Activated CD4-positive, alpha-beta T cell treated with anti-CD3 and anti-CD28 coated beads, Interleukin-2, Interleukin-6, amounts not matched to agents 100 ng/mL and 50 ng/mL, durations not matched to agents 16 hours and 8 hours (primary cell): ENCODE results near the gene FOXP4.
A peak's percentile ranks its signal among the peaks of the same experiment; 100 is the strongest.
"Not testable (repeated sequence)": the region's sequence is repeated elsewhere in the genome, so short reads cannot be mapped to it uniquely, and the experiment has no call there.

Source experiments
- DNase-seq: peaks from one replicate; pipeline ENCODE4 v3.0.0-alpha.2; 2020

Gene FOXP4

DNA sequence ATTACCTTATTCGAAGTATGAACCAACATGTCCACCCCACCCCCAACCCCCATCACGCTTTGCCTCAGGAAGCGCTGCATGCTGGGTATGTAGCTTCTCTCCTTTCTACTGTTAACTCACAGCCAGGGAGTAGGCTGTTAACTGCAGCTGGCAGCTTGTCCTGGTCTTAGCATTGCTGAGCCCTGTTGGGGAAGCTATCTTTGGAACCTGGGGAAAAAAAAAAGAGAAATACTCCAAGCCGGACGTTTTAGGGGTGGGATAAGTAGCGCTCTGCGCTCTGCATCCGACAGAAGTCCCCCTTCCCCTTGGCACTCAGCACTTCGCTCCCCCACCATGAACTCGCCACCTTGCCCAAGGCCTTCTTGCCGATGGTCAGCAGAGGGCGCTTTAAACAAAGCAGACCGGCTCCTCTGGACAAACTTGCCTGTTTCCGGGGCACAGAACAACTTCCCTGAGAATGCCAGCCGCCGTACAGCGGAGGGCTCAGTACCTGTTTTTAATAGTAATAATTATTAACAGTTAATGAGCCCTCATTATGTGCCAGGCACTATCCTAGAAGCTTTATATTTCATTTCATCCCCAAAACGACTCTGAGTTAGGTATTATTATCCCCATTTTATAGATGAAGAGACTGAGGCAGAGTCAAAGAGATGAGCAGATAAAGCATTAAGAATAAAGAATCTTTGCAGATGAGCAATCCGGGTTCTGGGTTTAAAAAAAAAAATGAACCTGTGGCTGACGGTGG, 56.9 kb downstream of the FOXP4 start:
- peak; percentile 87 for DNase-seq

GRCh38 chr6:41604006-41604405, 57.8 kb downstream of the FOXP4 start:
- DNase-seq: no peak

GRCh38 chr6:41605649-41606048, 59.5 kb downstream of the FOXP4 start:
- DNase-seq: no peak

DNA sequence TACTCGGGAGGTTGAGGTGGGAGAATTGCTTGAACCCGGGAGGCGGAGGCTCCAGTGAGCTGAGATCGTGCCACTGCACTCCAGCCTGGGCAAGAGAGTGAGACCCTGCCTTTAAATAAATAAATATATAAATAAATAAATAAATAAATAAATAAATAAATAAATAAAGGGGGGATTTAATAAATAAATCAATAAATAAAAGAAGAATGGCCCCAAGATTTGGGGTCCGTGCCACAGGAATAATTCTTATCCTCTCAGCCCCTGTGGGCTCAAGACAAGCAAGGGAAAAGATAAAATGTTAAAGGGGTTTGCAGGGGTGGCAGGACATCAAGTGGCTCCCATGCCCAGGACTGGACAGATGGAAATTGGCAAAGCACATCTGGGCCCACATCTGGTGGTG, 60.9 kb downstream of the FOXP4 start:
- no peak for DNase-seq

DNA sequence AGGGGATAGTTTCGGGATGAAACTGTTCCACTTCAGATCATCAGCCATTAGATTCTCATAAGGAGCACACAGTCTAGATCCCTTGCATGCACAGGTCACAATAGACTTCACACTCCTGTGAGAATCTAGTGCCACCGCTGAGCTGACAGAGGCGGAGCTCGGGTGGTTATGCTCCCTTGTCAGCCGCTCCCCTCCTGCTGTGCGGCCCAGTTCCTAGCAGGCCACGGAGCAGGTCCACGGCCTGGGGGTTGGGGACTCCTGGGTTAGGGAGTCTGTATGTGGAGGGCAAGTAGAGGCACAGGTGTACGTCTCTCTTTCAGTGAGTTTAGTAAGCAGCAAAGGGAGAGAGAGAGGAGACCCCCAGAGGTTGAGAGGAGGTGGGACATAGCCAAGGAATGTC, 61.6 kb downstream of the FOXP4 start:
- DNase-seq: no peak

DNA sequence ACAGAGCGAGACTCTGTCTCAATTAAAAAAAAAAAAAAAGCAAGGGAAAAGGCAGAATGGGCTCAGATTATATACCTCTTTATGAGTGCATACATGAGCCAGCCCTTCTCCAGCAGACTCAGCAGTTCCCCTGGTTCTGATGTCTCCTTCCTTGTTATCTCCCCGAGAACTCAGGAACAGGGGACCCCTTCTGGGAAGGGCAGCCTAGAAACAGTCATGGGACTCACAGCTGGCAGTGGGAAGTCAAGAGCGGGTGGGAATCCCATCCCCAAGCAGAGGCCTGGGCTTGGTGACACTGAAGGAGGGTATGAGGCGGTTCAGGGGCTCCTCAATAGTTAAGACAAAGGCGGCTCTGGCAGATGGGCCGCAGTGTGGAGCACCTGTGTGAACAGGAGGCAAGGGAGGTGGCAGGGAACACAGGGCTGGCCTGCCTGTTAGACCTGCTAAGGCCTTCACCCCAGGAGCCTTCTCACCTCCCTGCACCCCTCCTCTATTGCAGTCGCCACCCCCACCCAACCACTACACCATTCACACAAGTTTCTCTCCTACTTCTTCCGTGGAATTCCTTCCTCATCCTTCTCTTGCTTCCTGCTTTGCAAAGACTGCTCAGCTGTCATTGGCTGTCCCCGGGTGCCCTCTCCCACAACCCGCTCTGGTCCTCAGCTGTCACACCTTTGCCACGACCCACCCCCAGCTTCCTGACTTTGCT, 62.4 kb downstream of the FOXP4 start:
- no peak for DNase-seq

DNA sequence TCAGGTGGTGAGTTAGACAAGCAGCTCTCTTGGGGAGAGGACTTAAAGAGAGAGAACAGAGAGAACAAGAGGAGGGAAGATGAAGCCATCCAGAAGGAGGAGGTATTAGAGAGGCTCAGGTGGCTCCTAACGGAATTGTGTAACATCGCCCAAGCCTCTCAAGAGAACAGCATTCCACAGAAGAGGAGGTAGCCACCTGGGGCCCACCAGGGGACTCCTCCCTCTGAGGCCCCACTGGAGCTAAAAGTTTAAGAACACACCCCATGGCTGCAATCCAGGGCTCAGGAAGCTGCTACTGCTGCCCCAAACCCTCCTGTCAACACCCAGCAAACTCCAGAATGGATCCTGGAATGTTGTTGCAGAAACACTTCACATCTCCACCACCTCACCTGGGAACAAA, 68.5 kb downstream of the FOXP4 start:
- no peak for DNase-seq

DNA sequence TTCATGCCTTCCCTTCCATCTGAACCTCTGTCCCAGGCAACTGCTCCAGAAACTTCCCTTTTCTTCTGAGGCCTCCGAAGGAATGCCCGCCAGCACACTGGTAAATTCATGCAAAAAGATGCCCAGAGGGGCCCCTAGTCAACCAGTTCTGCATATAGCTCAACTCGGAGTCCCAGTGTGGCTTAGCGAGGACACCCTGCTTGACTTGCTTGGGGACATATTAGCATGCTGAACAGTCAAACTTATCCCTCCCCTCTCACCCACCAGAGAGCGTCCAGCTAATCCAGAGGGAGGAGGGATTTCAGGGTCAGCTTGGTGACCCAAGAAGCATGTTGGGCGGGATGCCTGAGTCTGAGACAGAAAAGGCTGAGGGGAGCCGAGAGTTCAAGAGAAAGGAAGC, 69.1 kb downstream of the FOXP4 start:
- DNase-seq: no peak

GRCh38 chr6:41618598-41618997, 72.4 kb downstream of the FOXP4 start:
- DNase-seq: no peak

DNA sequence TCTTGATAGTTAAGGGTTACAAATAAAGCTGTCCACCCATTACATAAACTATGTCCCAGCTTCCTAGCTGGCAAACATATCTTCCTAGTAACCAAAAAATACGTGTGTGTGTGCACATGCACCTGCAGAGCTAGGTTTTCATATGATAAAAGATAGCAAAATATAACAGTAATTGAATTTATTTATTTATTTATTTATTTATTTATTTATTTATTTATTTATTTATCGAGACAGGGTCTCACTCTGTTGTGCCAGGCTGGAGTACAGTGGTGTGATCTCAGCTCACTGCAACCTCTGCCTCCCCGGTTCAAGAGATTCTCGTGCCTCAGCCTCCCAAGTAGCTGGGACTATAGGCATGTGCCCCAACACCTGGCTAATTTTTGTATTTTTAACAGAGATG, 73.0 kb downstream of the FOXP4 start:
- not testable (repeated sequence) for DNase-seq

DNA sequence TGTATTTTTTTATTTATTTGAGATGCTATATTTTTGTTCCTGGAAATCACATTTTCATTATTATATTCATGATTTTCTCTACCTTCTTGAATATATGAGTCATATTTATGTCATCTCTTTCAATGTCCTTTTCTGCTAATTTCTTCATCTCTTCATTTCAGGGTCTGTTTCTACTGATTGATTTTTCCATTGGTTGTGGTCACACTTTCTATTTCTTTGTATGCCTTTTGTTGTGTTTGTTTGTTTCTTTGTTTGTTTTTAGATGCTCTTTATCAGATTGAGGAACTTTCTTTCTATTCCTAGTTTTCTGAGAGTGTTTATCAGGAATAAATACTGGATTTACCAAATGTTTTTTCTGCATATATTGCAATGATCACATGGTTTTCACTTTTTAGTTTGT, 75.2 kb downstream of the FOXP4 start:
- DNase-seq: no peak

DNA sequence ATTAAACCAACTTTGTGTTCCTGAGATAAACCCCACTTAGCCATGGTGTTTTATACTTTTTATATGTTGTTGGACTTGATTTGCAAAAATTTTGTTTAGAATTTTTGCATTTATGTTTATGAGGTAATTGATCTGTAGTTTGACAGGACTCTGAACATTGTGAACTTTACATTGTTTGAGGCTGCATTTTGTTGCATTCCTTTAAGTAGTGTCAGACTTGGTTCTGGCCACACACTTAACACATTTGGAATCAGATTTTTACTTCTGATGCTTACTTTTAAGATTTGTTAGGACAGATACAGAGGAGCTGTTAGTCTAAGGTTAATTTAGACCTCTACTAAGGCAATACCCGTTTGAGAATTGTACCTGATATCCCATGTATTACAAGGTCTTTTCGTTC, 75.6 kb downstream of the FOXP4 start:
- DNase-seq: no peak

DNA sequence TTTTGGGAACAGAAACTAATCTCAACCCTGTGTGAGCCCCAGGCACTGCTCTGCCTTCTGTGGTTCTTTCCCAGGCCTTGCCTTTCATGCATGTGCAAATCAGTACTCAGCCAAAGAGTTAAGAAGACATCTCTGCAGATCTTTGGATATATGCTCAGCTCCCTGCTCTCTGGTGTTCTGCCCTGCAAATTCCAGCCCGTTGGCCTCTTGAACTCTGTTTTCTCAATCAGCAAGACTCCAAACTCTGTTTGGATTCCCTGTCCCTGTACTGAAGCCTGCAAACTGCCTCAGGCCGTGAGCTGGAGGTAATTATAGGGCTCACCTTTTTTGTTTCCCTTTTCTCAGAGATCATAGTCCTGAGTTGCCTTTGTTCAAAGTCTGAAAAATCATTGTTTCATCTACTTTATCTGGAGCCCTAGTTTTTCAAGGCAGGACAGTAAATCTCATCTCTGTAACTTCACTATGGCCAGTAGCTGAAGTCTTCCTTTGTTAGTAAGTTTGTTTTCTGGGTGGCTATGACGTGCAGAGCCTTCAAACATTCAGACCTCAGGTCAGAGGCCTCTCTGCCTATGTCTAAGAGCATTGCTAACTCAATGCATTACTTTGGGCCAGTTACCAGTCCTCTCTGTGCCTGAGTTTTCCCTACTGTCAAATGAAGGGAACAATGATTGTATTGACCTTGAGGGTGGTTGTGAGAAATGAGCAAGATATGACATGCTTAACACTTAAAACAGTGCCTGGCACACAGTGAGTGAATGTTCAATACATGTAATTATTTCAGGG, 76.2 kb downstream of the FOXP4 start:
- no peak for DNase-seq

GRCh38 chr6:41623330-41623729, 77.1 kb downstream of the FOXP4 start:
- no peak for DNase-seq

DNA sequence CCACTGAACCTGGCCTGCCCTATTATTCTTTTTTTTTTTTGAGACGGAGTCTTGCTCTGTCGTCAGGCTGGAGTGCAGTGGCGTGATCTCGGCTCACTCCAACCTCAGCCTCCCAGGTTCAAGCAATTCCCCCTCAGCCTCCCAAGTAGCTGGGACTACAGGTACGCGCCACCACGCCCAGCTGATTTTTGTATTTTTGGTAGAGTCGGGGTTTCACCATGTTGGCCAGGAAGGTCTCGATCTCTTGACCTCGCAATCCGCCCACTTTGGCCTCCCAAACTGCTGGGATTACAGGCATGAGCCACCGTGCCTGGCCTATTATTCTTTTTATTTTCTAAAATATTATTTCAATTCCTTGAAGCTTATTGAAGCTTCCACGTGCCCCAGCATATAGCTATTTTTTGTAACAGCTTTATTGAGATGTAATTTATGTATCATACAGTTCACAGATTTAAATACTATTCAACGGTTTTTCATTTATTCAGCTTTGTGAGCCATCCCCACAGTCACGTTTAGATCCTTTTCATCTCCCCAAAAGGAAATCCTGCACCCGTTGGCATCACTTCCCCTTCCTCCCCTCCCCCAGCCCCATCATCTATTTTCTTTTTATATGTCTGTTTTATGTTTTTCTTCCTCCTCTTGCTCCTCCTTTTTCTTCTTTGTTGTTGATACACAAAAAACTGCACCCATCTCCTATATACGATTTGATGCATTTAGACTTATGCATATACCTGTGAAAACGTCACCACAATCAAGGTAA, 78.6 kb downstream of the FOXP4 start:
- DNase-seq: no peak

DNA sequence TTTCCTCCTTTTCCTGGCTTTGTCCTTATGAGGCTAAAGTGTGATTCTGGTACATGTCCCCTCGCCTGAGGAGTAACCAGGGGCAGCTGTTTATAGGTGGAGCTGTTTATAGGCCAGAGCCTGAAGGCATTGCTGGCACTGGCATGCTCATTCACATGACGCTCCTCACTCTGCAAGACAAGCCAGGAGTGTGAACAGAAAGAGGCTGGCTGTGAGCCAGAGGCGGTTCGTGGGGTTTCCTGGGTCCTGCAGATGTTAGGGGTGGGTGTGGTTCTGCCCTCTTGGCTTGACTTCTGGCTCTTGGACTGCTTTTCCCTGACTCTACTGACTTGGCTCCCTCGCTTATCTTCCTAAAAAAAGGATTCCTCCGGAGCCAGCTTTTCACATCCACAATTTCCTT, 79.3 kb downstream of the FOXP4 start:
- no peak for DNase-seq

DNA sequence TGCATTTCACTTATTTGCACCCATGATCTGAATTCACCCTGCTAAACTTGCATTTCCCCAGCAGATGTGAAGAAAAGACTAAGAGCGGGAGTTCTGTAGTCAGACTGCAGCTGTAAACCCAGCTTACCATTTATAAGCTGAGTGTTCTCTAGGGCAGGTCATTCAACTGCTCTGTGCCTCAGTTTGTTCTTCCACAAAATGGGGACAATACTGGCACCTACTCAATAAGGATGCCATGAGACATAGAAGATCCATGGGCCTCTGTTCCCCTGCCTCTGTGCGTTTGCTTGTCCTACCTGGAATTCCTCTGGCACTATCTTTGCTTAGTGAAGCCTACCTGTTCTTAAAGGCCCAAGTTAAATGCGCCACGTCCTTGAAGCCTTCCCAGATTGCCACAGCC, 79.8 kb downstream of the FOXP4 start:
- no peak for DNase-seq

- no peak for DNase-seq
These were observed 80.7 kb downstream of the FOXP4 start for GRCh38 chr6:41626917-41627316.

- no peak for DNase-seq
These were observed 82.9 kb downstream of the FOXP4 start for GRCh38 chr6:41629128-41629527.

- DNase-seq: no peak
These were observed 83.9 kb downstream of the FOXP4 start for GRCh38 chr6:41630069-41630468.

DNA sequence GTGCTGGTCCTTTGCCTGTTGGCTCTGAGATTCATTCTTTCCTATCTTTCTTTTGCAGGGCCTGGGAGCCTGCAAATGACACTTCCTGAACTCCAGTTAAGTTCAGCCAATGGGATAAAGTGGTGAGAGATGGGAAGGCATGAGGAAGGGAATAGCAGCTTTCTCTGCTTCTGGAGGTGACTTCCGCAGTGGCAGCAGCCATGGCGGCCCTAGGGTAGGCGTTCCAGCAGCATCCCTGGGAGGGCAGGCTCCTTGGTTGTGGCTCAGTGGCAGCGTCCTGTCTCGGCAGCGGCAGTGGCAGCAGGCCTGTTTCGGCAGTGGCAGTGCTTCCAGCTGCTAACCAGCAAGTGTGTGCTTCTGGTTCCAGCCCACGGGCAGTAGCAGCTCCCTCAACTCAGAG, 84.8 kb downstream of the FOXP4 start:
- DNase-seq: no peak

DNA sequence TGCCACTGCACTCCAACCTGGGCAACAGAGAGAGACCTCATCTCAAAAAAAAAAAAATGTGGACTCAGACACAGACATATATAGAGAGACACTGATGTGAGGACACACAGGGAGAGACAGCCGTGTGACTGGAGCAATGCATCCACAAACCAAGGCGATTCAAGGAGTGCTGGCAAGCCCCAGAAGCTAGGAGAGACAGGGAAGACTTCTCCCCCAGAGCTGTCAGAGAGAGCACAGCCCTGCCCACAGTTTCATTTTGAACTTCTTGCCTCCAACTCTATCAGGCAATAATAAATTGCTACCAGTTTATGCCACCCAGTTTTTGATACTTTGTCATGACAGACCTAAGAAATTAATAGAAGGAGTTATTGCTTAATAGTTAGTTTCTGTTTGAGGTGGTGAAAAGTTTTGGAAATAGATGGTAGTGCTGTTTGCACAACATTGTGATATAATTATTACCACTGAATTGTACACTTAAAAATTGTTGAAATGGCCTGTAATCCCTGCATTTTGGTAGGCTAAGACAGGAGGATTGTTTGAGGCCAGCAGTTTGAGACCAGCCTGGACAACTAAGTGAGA, 87.0 kb downstream of the FOXP4 start:
- no peak for DNase-seq

DNA sequence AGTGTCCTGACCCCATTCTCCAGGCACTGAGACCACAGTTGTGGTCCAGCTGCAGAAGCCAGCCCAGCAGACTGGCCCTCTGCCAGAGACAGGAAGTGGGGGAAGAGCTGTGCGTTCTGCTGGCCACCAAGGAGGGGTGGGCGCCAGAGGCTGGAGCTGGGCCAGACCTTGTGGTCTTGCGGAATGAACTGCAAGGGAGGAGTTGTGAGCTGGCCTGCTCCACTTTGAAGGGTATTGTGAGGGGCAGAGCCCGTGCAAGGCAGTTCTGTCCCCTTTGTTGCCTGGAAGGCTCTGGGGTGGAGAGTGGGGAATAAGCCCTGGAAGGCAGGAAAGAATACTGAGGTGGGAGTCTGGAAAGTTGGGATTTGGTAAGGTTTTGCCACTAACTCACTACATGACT, 88.5 kb downstream of the FOXP4 start:
- no peak for DNase-seq
